NCI-H446 treated with DMSO at 0.1 percent for 48 hours (cell line): Measurements from ENCODE around the gene SLC6A8.
"Not testable (repeated sequence)": the region's sequence is repeated elsewhere in the genome, so short reads cannot be mapped to it uniquely, and the experiment has no call there.

Source experiments
- DNase-seq: peaks from one replicate; lab custom pipeline; 2025; lab: John Stamatoyannopoulos, UW

The SLC6A8 gene

GRCh38 chrX:153672531-153673427, 14.9 kb upstream of the SLC6A8 start:
- DNase-seq, result no peak

DNA sequence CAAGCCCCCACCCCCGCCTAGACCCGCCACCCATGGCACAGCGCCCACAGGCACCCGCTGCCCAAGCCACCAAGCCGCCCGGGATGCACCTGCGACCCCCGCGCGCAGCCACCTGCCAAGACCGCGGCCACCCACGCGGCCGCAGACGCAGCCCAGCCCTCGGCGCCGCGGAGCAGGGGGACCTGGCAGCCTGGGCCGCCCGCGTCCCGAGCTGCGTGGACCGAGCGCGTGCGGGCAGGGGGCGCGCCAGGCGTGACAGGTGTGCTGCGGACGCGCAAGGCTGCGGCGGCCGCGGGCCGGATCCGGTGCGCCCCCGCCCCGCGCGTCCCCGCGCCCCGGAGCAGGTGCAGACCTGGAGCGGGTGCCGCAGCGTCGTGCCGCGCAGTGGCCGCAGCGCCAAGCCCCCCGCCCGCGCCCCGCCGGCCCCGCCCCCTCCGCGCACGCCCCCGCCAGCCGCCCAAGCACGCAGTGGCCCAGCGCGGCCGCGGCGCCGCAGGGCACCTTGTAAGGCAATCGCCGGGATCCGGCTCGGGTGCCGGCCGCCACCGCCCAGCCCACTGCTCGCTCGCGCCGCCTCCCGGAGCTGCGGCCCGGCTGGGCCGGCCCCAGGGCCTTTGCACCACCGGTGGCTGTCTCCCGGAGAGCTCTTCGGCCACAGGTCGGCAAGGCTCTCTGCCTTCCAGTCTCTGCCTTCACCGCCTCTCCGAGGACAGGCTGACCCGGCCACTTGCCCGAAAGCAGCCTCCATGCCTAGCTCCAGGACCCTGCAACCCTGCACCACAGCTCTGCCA, 14.1 kb upstream of the SLC6A8 start, which contains the start of gene PNCK:
Gene PNCK (minus strand): TSS at position 386 of the 791 bp plus-strand sequence. CDS start 737 bp downstream, outside the sequence.
- DNase-seq, result no peak

- no peak for DNase-seq
Observed at GRCh38 chrX:153674219-153674851, 13.4 kb upstream of the SLC6A8 start.

DNA sequence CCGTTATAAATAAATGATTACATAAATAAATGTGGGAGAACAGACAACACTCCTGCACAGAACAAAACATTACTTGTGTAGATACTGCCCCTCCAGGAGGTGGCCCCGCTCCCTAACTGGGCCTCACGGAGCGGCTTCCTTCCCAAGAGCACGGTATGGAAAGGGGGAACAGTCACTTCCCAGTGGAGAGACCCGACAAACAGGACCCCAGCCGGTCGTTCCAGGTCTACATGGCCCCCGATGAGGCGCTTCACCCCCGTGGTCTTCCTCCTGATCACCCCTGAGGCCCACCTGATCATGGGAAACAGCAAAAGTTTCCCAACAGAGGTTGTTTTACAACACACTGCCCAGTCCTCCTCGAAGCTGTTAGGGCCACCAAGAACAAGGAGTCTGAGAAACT, 6.6 kb upstream of the SLC6A8 start:
- no peak for DNase-seq

DNA sequence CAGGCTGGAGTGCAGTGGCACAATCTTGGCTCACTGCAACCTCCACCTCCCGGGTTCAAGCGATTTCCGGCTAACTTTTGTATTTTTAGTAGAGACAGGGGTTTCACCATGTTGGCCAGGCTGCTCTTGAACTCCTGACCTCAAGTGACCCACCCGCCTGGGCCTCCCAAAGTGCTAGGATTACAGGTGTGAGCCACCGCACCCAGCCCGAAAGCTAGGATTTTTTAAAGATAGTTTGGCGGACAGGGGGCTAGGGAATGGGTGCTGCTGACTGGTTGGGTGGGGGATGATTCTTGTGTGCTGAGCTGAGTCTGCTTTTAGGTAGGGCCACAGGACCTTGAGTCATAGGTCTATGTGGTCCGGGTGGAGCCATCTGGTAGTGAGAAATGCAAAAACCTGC, 4.2 kb upstream of the SLC6A8 start:
- DNase-seq, result not testable (repeated sequence)

- no peak for DNase-seq
Observed at GRCh38 chrX:153684467-153685155, 3.1 kb upstream of the SLC6A8 start.

GRCh38 chrX:153685156-153685536, 2.6 kb upstream of the SLC6A8 start:
- no peak for DNase-seq

- DNase-seq, result no peak
Observed at GRCh38 chrX:153685751-153686696, 1.7 kb upstream of the SLC6A8 start.

GRCh38 chrX:153686711-153687110, 1.0 kb upstream of the SLC6A8 start:
- DNase-seq, result no peak

DNA sequence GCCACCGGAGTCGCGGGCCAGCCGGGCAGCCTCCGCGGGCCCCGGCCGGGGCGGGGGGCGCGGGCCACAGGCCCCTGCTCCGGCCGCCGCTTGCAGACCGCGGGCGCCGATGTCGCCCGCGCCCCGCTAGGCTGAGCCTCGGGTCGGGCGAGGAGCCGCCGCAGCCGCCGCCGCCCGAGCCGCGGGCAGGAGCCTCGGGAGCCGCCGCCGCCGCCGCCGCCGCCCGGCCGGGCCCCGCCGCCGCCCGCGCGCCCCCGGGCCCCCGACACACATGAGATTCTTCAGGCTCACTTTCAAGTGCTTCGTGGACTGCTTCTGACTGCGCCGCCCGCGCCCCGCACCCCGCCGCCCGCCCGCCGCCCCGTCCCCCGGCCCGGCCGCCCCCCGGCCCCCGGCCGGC, 345 bp downstream of the SLC6A8 start:
- DNase-seq, result no peak

GRCh38 chrX:153688506-153688905, 780 bp downstream of the SLC6A8 start:
- DNase-seq, result no peak

GRCh38 chrX:153688911-153689590, 1.3 kb downstream of the SLC6A8 start:
- no peak for DNase-seq

- no peak for DNase-seq
Observed at GRCh38 chrX:153689654-153690465, 2.1 kb downstream of the SLC6A8 start.

DNA sequence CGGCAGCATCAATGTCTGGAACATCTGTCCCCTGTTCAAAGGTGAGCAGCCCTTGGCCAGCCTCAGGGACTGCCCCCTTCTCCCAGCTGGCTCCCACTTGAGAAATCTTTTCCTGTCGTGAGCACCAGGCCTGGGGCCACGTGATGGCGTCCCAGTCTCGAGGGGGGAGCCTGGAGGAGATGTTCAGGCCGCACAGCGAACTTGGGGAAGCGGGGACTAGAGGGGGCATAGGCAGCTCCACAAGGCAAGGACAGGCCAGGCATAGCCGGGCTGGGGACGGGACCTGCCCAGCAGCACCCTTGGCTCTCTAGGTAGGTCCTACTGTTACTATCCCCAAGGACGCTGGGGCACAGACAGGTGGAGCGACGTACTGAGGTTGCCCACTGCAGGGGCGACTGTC, 2.7 kb downstream of the SLC6A8 start:
- DNase-seq, result no peak

DNA sequence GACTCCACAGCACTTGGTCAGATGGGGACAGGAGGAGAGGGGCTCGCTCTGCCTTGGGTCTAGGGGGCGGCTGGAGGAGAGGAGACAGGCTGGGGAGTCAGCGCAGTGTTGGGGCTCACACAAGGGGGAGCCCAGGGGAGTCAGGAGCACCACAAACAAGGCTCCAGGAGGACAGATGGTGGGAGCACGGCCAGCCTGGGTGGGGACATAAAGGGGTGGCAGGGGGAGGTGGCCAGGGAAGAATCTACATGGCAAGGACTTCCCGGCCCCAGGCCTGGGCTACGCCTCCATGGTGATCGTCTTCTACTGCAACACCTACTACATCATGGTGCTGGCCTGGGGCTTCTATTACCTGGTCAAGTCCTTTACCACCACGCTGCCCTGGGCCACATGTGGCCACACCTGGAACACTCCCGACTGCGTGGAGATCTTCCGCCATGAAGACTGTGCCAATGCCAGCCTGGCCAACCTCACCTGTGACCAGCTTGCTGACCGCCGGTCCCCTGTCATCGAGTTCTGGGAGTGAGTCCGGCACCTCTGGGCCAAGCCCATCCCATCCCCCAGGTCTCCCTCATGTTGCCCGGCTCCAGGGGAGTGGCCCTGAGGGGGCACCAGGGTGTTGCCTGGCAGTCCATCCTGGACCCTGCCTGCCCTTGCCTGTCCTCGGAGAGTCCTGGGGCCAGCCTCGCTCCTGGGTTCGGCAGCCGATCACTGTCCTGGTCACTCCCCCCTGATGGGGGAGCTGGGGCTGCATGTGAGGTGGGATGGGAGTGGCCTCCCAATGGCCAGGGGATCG, 3.5 kb downstream of the SLC6A8 start:
- DNase-seq, result not testable (repeated sequence)

DNA sequence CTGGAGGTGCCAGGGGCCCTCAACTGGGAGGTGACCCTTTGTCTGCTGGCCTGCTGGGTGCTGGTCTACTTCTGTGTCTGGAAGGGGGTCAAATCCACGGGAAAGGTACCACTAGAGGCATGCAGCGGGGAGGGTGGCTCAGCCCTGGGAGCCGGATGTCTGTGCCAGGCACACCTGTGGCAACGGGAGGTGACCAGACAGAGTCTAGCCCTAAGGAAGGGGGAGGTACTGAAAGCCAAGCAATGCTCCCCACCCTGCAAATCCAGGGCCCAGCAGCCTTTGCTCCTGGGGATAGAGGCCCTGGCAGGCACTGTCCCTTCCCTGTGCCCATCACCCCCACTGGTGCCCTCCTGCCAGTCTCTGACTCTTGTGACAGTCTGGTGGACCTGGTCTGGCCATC, 4.3 kb downstream of the SLC6A8 start:
- no peak for DNase-seq

DNA sequence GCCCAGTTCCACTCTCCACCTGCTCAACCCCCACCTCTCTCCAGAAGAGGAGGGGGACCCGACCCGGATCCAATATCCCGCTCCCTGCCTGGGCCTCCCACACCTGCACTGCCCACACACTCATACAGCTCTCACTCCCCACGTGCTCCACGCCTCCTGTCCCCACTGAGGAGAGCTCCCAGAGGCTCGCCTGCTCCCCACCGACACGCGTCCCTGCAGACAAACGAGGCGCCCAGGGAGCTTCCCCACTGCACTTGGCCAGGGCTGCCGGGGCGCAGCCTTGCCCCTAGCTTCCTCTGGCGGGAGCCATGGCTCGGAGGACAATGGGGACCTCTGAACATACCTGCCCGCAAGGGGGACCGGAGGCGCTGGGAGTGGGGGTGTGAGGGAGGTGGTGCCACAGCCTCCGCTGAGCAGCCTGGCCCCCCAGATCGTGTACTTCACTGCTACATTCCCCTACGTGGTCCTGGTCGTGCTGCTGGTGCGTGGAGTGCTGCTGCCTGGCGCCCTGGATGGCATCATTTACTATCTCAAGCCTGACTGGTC, 5.0 kb downstream of the SLC6A8 start:
- no peak for DNase-seq
